Subcutaneous adipose tissue (tissue), 4 donors: ENCODE measurements around the gene PHETA1. TPM values are rescaled to one million over a fixed set of nuclear protein-coding genes. Genes with fewer than 3 reads are reported as not detected.

ENCODE experiments used
- total RNA-seq, 4 donors: library from RNA; depleted of rRNA; stranded (reverse); fragments of >200 nt; gene quantifications; one replicate each; pipeline ENCODE4 v1.1.0, GENCODE V29; 2016
- TF ChIP-seq, protein P1 (sequence below): fragments of 450-650 bp; IDR thresholded peaks from one replicate; pipeline ENCODE4 v1.5.1; 2016; ENCODE audit warnings: low read depth, mild to moderate bottlenecking, control low read depth, antibody characterized with exemption, moderate library complexity

PHETA1 gene
- total RNA-seq, 4 donors from 2014 or later, result 2.8 to 14.1 (median 7.1) TPM

DNA sequence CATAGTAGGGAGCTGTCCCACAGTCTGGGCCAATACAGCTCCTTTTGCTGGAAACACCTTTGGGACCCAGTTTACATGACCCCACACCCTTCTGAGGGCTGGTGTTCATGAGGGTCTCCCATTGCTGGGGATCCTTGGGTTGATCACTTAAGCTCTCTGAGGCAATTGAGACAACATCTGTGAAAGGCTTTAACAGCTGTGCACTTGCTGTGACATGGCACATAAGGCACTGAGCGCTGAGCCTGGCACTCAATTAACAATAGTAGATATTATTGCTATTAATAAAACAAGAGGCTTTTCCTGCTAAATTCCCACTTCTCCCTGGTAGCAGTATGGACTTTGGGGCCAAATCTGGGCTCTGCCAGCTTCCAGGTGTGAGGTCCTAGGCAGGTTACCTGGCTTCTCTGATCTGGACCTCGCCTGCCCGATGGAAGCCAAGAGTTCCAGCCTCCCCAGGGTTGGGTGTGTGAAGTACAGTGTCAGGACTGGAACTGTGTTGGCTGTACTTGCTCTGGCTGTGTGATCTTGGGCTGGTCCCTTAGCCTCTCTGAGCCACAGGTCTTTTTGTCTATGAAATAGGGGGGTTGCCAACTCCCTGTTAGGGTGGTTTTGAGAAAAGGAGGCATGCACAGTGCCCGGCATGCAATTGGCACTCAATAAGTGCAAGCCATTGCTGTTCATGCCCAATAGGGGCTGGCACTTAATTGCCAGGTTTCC, 39.9 kb upstream of the PHETA1 start:
- TF ChIP-seq, protein P1, sequence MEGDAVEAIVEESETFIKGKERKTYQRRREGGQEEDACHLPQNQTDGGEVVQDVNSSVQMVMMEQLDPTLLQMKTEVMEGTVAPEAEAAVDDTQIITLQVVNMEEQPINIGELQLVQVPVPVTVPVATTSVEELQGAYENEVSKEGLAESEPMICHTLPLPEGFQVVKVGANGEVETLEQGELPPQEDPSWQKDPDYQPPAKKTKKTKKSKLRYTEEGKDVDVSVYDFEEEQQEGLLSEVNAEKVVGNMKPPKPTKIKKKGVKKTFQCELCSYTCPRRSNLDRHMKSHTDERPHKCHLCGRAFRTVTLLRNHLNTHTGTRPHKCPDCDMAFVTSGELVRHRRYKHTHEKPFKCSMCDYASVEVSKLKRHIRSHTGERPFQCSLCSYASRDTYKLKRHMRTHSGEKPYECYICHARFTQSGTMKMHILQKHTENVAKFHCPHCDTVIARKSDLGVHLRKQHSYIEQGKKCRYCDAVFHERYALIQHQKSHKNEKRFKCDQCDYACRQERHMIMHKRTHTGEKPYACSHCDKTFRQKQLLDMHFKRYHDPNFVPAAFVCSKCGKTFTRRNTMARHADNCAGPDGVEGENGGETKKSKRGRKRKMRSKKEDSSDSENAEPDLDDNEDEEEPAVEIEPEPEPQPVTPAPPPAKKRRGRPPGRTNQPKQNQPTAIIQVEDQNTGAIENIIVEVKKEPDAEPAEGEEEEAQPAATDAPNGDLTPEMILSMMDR, result no peak

DNA sequence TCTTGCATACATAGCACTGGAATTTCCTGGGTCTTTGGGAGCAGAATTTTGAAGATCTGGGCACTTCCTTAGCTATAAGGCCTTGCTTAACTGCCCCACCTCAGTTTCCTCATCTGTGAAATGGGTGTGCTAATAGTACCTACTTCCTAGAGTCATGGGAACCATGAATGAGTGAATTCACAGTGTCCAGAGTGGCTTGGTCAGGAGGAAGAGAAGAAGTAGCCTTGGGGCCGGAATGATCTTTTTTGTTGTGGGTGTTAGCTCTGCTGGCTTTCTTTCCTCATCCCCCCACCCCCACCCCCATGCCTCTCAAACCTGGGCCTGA, 39.2 kb upstream of the PHETA1 start:
- TF ChIP-seq, protein P1, result no peak

DNA sequence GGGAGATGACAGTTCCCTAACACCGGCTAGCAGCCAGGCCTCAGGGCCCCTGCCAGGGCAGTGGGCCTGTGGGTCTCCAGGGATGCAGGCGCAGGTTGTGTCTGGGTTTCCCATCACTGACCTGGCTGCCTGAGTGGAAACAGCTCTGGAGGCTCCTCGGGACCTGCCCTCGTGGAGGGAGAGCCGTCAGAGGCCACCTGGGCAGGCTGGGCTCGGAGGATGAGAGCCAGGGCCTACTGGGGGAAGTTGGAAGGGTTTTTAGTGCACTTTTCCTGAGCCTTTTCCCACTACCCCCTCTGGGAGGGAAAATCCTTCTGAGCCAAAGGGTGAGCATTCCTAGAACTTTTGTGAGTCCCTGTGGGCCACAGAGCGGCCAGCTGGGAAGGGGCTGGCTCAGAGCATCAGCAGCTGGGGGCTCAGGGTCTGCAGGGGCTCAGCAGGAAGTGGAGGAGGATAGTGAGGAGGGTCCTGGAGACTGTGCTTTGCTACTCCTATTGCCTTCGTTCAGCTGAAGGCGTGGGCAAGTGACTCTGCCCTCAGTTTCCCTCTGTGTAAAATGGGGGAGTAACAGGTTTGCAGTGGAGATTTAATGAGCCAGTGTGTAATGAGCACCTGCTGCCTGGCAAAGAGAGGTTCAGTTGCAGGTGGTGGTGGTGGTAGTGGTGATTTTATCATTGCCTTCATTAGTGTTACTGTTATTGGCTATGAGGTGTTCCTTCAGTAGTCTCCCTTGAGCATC, 38.7 kb upstream of the PHETA1 start:
- TF ChIP-seq, protein P1, result no peak

DNA sequence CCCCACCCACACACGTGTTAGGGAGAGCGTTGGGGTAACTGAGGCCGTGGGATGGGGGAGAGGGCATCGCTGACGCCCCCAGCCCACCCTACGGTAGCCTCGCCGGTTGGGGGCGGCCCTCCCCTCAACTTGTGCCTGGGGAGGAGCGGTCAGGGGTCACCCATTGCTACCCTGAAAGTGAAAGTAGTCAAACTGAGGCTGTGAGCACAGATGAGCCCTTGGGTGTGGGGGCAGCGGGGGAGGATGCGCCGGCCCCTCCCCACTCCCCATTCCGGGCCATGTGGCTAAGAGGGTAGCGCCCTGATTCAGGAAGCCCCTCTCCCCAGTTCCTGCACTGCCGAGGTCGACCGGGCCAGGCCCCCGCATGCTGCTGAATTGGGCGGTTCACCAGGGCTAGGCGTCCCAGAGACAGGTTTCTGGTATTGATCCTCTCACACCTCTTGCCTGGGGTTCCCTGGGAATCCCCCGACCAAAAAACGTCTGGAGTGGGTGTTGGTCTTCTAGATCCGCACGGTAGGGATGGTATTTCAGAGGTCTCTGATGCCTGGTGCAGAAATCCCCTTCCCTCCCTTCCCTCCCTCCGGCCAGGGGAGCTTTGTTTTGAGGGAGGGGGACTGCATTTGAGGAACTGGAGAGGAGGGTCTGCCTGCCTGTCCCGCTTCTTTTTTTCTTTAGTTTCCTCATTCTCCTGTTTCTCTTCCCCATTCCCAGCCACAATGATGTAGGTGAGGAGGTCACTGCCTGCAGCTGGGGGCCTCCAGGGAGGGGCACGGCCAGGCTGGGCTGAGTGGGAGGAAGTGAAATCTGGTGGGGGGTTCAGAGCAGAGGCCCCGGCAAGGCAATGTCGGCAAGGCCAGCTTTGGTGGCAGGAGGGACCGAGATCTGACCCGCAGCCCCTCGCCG, 37.8 kb upstream of the PHETA1 start:
- TF ChIP-seq, protein P1, result no peak

DNA sequence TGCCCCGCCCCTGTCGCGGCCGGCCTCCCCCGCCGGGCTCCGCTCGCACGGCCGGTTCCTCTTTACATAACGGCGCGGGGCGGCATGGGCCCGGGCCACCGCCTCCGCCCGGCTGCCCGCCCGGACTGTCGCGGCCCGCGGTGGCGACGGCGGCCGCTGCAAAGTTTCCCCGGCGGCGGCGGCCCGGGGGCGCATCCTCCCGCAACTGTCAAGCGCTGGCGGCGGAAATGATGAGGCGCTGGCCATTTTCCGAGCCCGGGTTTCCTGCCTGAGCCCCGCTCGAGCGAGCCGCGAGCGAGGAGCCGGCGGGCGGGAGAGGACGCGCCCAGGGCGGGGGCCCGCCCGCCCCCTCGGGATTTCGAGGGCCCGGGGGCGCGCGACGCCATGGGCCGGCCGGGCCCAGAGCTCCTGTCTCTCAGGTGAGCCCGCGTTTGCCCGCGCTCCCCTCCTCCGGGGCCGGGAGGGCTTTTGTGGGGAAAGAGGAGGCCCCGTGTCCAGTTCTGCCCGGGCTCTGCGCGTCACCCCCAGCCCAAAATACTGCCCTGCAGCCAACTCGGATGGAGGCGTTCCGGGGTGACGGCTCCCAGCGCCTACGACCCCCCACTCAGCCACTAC, 37.1 kb upstream of the PHETA1 start, which contains the start of gene SH2B3:
SH2B3 (plus strand) TSS at position 65 of the 615 bp plus-strand sequence. CDS start 12,223 bp downstream, outside the sequence.
- TF ChIP-seq, protein P1, result no peak

DNA sequence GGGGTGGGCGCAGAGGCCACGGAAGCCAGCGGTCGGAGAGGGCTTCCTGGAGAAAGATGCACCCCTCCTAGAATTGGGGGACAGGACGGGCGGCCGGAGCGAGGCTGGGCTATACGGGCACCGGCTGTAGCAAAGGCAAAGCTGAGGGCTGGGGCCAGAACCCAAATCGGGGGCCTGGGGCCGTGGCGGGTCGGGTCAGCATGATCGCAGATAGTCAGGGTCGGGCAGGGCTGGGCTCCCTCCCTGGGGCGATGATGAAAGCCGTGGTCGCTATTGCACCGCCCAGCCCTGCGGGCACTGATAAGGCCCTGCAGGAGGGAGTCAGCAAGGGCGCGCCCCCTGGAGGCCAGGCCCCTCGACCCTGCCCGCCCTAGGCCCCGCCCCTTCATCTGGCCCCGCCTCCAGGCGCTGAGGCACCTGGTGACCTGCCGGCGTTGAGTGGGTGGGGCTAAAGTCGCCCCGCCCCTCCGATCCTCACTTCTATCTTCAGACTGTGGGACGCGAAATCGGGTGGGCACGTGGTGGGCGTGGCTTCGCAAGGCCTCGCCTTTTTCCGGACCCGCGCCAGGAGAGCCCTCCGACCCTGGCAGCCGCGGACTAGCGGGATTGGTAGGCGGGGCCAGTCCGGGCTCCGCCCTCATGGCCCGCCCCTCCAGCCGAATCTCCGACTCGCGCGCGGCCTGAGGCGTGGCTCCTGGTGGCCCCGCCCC, 36.4 kb upstream of the PHETA1 start:
- TF ChIP-seq, protein P1, result no peak
